Panc1 (cell line): ENCODE data around the gene LIN7C. TPM values are rescaled to one million over a fixed set of nuclear protein-coding genes. Genes with fewer than 3 reads are reported as not detected.
"Not testable (repeated sequence)": the region's sequence is repeated elsewhere in the genome, so short reads cannot be mapped to it uniquely, and the experiment has no call there.

Source experiments
- ATAC-seq: fragments of 200-7000 bp; cut with Tn5 transposase; 2 replicates; pipeline ENCODE4 v1.9.1; 2020; ENCODE audit warnings: mild to moderate bottlenecking, moderate library complexity
- BruUV-seq: library from RNA; stranded (reverse); fragments of 400-500 nt; replicated peaks from 2 replicates; lab custom pipeline; 2021; lab: Mats Ljungman, UMichigan
- CTCF ChIA-PET: fragments of 300-600 bp; sonication (Branson Sonifier 250); formaldehyde crosslinking; loops from one replicate; lab custom pipeline; 2022; ENCODE audit warnings: antibody characterized with exemption; lab: Charles Lee
- POLR2A ChIA-PET: fragments of 300-600 bp; sonication (Branson Sonifier 250); formaldehyde crosslinking; loops from one replicate; lab custom pipeline; 2022; ENCODE audit warnings: antibody characterized with exemption; lab: Charles Lee
- DNase-seq: peaks from one replicate; pipeline ENCODE4 v3.0.0-alpha.2; 2010; ENCODE audit warnings: low read depth, low spot score
- H3K27ac ChIP-seq: 2 replicates; pipeline ENCODE4 v1.5.1; 2011; ENCODE audit warnings: mild to moderate bottlenecking, low read length, inconsistent platforms
- H3K27me3 ChIP-seq: fragments of 200-500 bp; sonication (Bioruptor generic); 2 replicates; pipeline ENCODE4 v1.6.0; 2014; ENCODE audit warnings: low read length, inconsistent platforms; ENCODE audit not compliant: control insufficient read depth, insufficient read depth
- H3K36me3 ChIP-seq: fragments of 200-500 bp; sonication (Bioruptor generic); 2 replicates; pipeline ENCODE4 v1.5.1; 2014; ENCODE audit warnings: inconsistent platforms, mild to moderate bottlenecking, low read length, moderate library complexity; ENCODE audit not compliant: control insufficient read depth, insufficient read depth
- H3K4me1 ChIP-seq: 2 replicates; pipeline ENCODE4 v1.5.1; 2011; ENCODE audit warnings: inconsistent platforms, mild to moderate bottlenecking, low read length, moderate library complexity; ENCODE audit not compliant: control insufficient read depth, insufficient read depth
- H3K4me3 ChIP-seq, 2 experiments: 2 replicates each; pipeline ENCODE4 v1.5.1; 2011 to 2012; ENCODE audit warnings: low read depth in 2 of 2, low read length in 2 of 2, mild to moderate bottlenecking in 2 of 2, inconsistent platforms in 1 of 2, moderate library complexity in 1 of 2
- H3K9me3 ChIP-seq: fragments of 200-500 bp; sonication (Bioruptor generic); 2 replicates; pipeline ENCODE4 v1.5.1; 2014; ENCODE audit warnings: low read depth, mild to moderate bottlenecking, inconsistent platforms, low read length, moderate library complexity; ENCODE audit not compliant: control insufficient read depth, insufficient read depth
- POLR2AphosphoS5 ChIP-seq: IDR thresholded peaks from 2 replicates; pipeline ENCODE4 v1.6.1; 2012; ENCODE audit warnings: mild to moderate bottlenecking, low read depth, low read length, moderate library complexity
- SIN3A ChIP-seq: IDR thresholded peaks from 2 replicates; pipeline ENCODE4 v1.6.1; 2012; ENCODE audit warnings: low read depth, mild to moderate bottlenecking, low read length, moderate library complexity, borderline replicate concordance; ENCODE audit not compliant: insufficient read depth
- TCF7L2 ChIP-seq: IDR thresholded peaks from 2 replicates; pipeline ENCODE4 v1.6.1; 2011; ENCODE audit warnings: mild to moderate bottlenecking, low read depth, low read length, inconsistent platforms
- in situ Hi-C: cut with HindIII; loops from 2 replicates; pipeline ENCODE4 v1.10.0; 2016; ENCODE audit warnings: low sequenced_read_pairs, low pct_unique_long_range_greater_than_20kb
- intact Hi-C: fragments of 100-400 bp; cut with micrococcal nuclease; formaldehyde crosslinking; loops from one replicate; pipeline ENCODE4 v1.10.0; 2022; ENCODE audit not compliant: unreplicated experiment
- total RNA-seq: library from RNA; stranded (reverse); gene quantifications from one replicate; pipeline ENCODE4 v1.2.1, GENCODE V29; 2021; ENCODE audit not compliant: unreplicated experiment
- TF ChIP-seq, protein P1 (sequence below): fragments of 450-650 bp; IDR thresholded peaks from 2 replicates; pipeline ENCODE4 v1.5.1; 2017; ENCODE audit warnings: mild to moderate bottlenecking
- TF ChIP-seq, protein P2 (sequence below), 2 experiments: IDR thresholded peaks; 2 replicates each; pipeline ENCODE4 v1.6.1; 2011 to 2012; ENCODE audit warnings: low read depth in 2 of 2, control low read depth in 1 of 2, low read length in 1 of 2, mild to moderate bottlenecking in 1 of 2, moderate library complexity in 1 of 2; ENCODE audit not compliant: insufficient read depth in 1 of 2

The LIN7C gene
- total RNA-seq, 1 experiment from 2014 or later, result 44.2 TPM

DNA sequence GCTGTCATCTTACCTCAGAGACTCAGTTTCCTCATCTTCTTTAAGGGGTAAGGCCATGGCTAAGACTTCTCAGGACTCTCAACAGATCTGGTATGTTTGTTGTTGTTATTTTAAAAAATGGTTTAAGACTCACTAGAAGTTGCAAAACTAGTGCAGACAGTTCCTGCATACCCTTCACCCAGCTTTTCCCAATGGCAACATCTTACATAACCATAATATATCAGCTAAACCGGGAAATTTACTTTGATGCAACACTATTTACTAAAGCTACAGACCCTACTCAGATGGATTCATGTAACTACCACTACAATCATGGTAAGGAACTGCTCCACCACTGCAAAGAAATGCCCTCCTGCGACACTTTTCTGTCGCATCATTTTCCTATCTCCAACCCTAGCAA is 54.4 kb downstream of the LIN7C start:
- peaks cover 39% of the 10 kb centered on the region for H3K4me1 ChIP-seq
- TSS peak; percentile 3 for BruUV-seq
- H3K36me3 ChIP-seq, result no peaks in the 10 kb centered on the region
- intact Hi-C loops, result no loop called here
- DNase-seq (no peak), ATAC-seq (no peak)
- no peak overlapping the region for H3K4me3 ChIP-seq
- no peak for TF ChIP-seq POLR2AphosphoS5
- TF ChIP-seq, protein P1, sequence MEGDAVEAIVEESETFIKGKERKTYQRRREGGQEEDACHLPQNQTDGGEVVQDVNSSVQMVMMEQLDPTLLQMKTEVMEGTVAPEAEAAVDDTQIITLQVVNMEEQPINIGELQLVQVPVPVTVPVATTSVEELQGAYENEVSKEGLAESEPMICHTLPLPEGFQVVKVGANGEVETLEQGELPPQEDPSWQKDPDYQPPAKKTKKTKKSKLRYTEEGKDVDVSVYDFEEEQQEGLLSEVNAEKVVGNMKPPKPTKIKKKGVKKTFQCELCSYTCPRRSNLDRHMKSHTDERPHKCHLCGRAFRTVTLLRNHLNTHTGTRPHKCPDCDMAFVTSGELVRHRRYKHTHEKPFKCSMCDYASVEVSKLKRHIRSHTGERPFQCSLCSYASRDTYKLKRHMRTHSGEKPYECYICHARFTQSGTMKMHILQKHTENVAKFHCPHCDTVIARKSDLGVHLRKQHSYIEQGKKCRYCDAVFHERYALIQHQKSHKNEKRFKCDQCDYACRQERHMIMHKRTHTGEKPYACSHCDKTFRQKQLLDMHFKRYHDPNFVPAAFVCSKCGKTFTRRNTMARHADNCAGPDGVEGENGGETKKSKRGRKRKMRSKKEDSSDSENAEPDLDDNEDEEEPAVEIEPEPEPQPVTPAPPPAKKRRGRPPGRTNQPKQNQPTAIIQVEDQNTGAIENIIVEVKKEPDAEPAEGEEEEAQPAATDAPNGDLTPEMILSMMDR, result no peak
- no peak for TF ChIP-seq SIN3A
- no peak for TF ChIP-seq TCF7L2
- TF ChIP-seq, protein P2, sequence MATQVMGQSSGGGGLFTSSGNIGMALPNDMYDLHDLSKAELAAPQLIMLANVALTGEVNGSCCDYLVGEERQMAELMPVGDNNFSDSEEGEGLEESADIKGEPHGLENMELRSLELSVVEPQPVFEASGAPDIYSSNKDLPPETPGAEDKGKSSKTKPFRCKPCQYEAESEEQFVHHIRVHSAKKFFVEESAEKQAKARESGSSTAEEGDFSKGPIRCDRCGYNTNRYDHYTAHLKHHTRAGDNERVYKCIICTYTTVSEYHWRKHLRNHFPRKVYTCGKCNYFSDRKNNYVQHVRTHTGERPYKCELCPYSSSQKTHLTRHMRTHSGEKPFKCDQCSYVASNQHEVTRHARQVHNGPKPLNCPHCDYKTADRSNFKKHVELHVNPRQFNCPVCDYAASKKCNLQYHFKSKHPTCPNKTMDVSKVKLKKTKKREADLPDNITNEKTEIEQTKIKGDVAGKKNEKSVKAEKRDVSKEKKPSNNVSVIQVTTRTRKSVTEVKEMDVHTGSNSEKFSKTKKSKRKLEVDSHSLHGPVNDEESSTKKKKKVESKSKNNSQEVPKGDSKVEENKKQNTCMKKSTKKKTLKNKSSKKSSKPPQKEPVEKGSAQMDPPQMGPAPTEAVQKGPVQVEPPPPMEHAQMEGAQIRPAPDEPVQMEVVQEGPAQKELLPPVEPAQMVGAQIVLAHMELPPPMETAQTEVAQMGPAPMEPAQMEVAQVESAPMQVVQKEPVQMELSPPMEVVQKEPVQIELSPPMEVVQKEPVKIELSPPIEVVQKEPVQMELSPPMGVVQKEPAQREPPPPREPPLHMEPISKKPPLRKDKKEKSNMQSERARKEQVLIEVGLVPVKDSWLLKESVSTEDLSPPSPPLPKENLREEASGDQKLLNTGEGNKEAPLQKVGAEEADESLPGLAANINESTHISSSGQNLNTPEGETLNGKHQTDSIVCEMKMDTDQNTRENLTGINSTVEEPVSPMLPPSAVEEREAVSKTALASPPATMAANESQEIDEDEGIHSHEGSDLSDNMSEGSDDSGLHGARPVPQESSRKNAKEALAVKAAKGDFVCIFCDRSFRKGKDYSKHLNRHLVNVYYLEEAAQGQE (IDR thresholded peaks at IDR 0.05; ENCODE audit: insufficient read depth in 1 of 2, low read depth in 2 of 2, low read length in 1 of 2), result no peak
- H3K27ac ChIP-seq, result no peak overlapping the region
- in situ Hi-C loops, result no loop called here
- ChIA-PET POLR2A (no interaction called here), CTCF (no interaction called here)
- H3K27me3 ChIP-seq, result no peaks in the 10 kb centered on the region
- H3K9me3 ChIP-seq, result no peaks in the 10 kb centered on the region

DNA sequence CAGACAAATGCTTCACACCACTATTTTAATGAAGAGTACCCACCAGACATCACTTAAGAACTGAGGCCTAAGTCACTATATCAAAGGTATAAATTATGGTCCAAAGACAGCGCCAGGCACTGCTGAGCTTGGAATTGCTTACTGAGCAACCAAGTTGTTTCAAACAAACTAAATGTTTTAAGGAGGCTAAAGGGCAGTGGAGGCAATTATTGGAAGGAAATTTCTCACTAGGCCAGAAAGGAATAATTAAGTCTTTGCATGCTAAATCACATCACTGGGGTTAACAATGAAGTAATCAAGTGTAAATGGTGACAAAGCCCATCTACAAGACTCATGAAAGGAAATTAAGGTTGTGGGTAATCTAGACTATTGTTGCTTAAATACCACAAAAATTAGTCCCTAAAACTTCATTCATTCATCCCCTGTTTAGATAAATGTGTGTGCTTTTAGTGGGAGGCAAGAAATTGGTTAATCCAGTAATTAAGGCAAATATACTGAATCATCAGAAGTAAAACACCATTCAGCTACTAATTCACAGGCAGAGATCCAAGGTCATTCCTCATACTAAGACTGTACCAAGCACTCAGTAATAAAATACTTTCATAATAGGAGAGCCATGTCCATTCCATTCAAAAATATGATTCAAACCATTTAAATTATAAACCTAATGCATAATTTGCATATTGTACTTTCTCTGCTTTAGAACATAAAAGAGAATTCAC is 55.2 kb downstream of the LIN7C start:
- ChIA-PET CTCF (no interaction called here), POLR2A (no interaction called here)
- TF ChIP-seq, protein P2 (IDR thresholded peaks at IDR 0.05; ENCODE audit: insufficient read depth in 1 of 2, low read depth in 2 of 2, low read length in 1 of 2), result no peak
- TF ChIP-seq, protein P1, result no peak
- TF ChIP-seq POLR2AphosphoS5 (no peak), SIN3A (no peak), TCF7L2 (no peak)
- Histone ChIP-seq H3K36me3 (no peaks in the 10 kb centered on the region), H3K9me3 (no peaks in the 10 kb centered on the region), H3K27ac (no peak overlapping the region), H3K4me1 (peaks cover 31% of the 10 kb centered on the region), H3K27me3 (no peaks in the 10 kb centered on the region), H3K4me3 (no peak overlapping the region)
- in situ Hi-C loops, result no loop called here
- DNase-seq (no peak), ATAC-seq (peak; percentile 64)
- intact Hi-C loops, result no loop called here
- BruUV-seq, result no TSS peak

DNA sequence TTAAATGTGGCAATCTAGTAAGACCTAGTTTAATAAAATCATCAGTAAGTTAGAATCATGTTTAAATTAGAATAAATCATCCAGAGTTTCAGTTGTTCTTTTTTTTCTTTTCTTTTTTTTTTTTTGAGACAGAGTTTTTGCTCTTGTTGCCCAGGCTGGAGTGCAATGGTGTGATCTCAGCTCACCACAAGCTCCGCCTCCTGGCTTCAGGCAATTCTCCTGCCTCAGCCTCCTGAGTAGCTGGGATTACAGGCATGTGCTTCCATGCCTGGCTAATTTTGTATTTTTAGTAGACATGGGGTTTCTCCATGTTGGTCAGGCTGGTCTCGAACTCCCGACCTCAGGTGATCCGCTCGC is 58.4 kb downstream of the LIN7C start:
- ATAC-seq, H3K27me3 ChIP-seq, H3K27ac ChIP-seq, intact Hi-C loops, POLR2A ChIA-PET, H3K36me3 ChIP-seq, DNase-seq, CTCF ChIA-PET, in situ Hi-C loops, BruUV-seq, H3K9me3 ChIP-seq, H3K4me3 ChIP-seq: not testable (repeated sequence)
- peaks cover 33% of the 10 kb centered on the region for H3K4me1 ChIP-seq
